ENCODE measurements around the gene BBS12.

BBS12 gene

GRCh38 chr4:122766353-122766705 is 33.8 kb downstream of the BBS12 start:
- no peak for TF ChIP-seq CTCF (IDR thresholded peaks at IDR 0.05; ENCODE audit: insufficient read depth, low read depth, low read length, missing control alignments)
- no peak overlapping the region for H3K4me3 ChIP-seq (ENCODE audit: low read length)
- no peak for DNase-seq (ENCODE audit: low read depth)

DNA sequence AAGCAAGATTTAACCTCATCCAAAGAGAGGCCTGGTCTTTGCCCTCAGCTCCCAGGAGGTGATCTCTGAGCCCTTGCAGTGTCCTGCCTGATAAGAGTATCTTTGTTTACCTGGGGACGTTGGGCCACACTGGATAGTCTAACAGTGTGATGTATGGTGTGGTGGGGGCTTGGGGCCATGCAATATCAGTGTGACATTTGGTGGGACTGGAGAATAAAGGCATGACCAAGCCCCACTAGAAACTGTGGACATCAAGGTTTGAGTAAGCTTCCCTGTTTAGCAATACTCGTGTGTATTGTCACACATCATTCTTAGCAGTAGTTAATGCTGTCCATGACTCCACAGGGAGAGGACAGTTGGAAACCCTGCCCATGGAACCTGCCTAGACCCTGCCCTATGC is 34.4 kb downstream of the BBS12 start:
- H3K4me3 ChIP-seq (ENCODE audit: low read length) = no peak overlapping the region
- DNase-seq (ENCODE audit: low read depth) = no peak
- no peak for TF ChIP-seq CTCF (IDR thresholded peaks at IDR 0.05; ENCODE audit: insufficient read depth, low read depth, low read length, missing control alignments)

DNA sequence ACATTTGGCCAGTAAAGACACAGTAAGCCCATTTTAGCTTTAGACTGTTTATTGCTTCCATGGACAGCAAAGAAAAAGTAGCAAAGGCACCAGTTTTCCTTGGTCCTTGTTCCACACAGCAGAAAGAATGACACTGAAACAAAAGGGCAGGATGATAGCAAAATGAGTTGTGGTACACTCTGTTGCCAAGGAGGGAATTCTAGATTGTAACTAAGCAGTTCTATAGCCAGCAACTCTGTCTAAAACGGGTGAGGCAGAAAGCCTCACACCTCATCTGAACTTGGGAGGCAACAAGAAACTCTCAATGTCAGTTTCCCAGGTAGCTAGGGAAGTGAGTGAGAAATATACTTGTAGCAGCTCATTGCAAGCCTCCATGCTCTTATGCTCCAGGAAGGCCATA is 39.2 kb downstream of the BBS12 start:
- no peak overlapping the region for H3K4me3 ChIP-seq (ENCODE audit: low read length)
- TF ChIP-seq CTCF (IDR thresholded peaks at IDR 0.05; ENCODE audit: insufficient read depth, low read depth, low read length, missing control alignments) = no peak
- no peak for DNase-seq (ENCODE audit: low read depth)

DNA sequence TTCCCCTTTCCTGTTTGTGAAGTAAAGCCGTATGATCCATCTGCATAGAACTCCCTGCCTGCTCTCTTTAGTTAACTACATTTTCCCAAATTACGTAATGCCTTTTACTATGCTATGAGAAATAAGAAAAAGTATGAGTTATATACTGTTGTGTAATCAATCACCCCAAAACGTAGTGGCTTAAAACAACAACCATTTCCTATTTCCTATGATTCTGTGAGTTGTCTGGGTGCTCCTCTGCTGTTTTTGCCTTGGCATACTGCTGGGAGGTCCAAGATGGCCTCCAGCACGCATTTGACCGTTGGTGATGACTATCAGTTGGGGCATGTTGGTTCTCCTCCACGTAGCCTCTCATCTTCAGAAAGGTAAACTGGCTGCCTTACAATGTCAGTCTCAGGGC is 39.8 kb downstream of the BBS12 start:
- H3K4me3 ChIP-seq (ENCODE audit: low read length) = no peak overlapping the region
- peak; percentile 83 for DNase-seq (ENCODE audit: low read depth)
- no peak for TF ChIP-seq CTCF (IDR thresholded peaks at IDR 0.05; ENCODE audit: insufficient read depth, low read depth, low read length, missing control alignments)

DNA sequence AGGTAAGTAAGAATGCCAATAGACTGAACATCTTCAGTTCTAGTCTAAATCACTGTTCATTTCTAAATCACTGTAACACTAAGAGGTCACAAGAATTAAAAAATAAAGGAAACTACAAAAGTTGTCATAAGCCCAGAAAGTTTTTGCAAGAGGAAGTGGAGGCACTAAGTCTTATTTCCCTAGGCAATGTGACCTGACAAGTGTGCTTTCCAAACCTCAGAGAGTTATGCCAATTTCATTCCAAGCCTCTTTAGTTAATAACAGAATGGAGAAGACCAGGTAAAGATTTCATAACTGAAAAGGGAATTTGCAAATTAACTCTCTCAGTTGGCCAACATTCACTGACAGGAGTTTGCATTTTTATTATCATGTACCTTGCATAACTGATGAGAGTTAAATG is 40.5 kb downstream of the BBS12 start:
- no peak for DNase-seq (ENCODE audit: low read depth)
- no peak for TF ChIP-seq CTCF (IDR thresholded peaks at IDR 0.05; ENCODE audit: insufficient read depth, low read depth, low read length, missing control alignments)
- H3K4me3 ChIP-seq (ENCODE audit: low read length) = no peak overlapping the region

DNA sequence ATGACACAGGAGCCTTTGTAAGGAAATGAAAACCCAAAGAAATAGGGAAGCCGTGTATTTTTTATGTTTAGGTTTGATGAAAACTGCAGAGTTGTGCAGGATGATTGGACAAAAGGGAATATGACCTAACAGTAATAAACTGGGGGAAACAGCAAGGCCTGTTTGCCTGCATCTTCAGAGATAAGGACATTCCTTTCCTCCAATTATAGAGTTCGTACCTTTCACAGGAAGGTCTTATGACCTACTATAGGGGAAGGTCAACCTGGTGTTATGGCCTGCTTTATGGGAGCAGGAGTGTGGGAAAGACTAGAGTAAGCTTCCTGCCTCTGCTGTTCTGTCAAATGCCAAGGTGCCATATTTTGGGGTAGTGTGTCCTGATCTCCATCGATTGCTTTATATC is 42.5 kb downstream of the BBS12 start:
- no peak for TF ChIP-seq CTCF (IDR thresholded peaks at IDR 0.05; ENCODE audit: insufficient read depth, low read depth, low read length, missing control alignments)
- H3K4me3 ChIP-seq (ENCODE audit: low read length) = no peak overlapping the region
- DNase-seq (ENCODE audit: low read depth) = no peak

- DNase-seq (ENCODE audit: low read depth) = peak; percentile 50
- TF ChIP-seq CTCF (IDR thresholded peaks at IDR 0.05; ENCODE audit: insufficient read depth, low read depth, low read length, missing control alignments) = no peak
- H3K4me3 ChIP-seq (ENCODE audit: low read length) = no peak overlapping the region
Measured at GRCh38 chr4:122775987-122776836, 43.7 kb downstream of the BBS12 start.

Measured in epithelial cell of esophagus (primary cell).